ENCODE results near the gene PGAM1.
"Not testable (repeated sequence)": the region's sequence is repeated elsewhere in the genome, so short reads cannot be mapped to it uniquely, and the experiment has no call there.

The PGAM1 gene

DNA sequence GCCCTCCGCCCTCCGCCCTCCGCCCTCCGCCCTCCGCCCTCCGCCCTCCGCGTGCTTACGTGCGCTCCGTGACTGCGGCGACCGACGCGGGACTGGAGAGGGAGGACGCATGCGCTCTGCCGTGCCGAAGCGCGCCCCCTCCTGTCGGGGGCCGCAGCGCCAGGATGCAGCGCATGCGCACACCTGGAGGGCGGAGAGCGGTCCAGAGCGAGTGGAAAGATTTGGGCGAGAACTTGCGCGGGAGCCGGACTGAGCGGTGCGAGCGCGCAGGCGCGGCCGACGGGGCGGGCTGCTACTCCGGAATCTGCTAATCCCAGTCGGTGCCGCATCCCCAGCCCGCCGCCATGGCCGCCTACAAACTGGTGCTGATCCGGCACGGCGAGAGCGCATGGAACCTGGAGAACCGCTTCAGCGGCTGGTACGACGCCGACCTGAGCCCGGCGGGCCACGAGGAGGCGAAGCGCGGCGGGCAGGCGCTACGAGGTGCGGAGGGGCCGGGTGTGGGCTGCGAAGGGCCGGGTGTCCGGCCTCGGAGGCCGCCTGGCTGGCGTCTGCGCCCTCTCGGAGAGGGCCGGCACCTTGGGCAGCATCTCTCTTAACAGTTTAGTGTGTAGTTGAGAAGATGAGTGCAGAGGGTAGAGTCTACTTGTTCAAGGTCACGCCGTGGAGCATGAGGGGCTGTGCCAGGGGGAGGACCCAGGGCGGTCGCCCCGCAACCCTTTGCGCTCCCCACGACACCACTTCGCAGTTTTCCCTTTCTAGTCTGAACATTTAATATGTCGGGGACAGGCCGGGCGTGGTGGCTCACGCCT is at the start of gene PGAM1:
TSS of gene PGAM1 (plus strand) at position 228 of the 812 bp plus-strand sequence. CDS start at position 345, 117 bp downstream.
- peak; percentile 99 for DNase-seq

DNA sequence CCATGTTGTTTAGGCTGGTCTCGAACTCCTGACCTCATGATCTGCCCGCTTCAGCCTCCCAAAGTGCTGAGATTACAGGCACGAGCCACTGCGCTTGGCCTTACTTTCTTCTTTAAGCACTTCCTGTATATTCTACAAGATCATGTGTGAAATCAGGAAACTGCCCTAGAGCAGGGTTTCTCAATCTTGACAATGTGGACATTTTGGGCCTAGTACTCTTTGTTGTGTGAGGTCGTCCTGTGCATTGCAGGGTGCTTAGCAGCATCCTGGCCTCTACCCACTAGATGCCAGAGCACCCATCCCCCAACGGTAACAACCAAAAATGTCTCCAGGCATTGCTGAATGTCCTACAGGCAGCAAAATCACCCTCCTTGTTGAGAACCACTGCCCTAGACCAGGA is 49.6 kb upstream of the PGAM1 start:
- no peak for DNase-seq

DNA sequence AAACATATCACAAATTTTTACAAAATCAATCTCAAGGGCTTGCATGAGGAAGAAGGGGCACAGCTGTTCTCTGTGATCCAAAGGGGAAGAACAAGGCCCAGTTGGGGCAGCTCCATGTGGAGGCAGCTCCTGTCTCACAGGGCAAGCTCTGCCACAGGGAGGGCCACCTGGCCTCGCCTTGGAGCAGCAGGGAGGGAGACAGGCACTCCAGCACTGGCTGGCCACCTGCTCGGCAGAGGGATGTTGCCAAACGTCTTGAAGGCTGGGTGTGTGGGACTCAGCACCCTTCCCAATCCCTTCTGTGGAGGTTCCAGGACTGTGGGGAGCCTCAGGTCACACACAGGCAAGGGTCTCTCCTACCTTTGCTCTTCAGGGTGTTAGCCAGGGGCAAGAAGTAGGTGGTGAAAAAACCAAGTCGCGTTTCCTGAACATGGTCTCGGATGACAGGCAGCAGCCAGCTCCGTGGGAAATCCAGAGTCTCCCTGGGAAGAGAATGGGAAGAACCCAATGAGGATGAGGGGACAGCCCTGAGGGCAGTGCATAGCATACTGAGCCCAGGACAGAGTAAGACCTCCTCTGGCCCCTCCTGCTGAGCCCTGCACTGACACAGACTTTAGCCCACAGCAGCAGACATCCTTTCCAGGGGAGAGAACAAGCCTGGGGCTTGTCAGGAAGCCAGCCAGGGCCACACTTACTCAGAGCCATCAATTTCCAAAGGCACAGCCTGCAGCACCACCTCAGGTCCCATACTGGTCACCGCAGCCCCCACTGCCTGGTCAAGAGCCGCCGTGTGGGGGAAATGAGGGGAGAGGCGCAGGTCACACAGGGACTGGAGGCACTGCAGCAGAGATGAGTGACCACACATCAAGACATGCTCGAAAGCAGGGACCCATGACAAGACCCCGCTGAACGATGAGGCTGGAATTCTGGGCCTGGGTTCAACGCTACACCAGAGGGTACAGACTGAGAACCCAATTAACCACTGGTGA is 46.8 kb upstream of the PGAM1 start:
- DNase-seq = no peak

DNA sequence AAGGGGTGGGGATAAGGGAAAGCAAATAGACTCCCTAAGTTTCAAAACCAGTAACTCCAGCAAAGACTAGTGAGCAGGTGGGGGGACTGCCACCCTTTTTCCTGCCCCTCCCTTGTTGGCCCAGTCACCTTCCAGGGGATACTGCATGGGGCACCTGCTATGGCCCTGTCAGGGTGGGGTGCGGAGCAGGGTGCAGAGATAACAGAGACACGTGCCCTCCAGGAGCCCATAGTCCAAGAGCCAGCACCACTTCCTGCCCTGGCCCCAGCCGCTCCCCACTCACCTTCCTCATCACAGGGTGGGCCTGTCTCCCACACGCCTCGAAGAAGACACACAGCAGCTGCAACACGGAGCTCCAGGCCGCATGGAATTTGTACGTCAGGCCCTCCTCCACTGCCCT is 45.5 kb upstream of the PGAM1 start:
- DNase-seq = no peak

DNA sequence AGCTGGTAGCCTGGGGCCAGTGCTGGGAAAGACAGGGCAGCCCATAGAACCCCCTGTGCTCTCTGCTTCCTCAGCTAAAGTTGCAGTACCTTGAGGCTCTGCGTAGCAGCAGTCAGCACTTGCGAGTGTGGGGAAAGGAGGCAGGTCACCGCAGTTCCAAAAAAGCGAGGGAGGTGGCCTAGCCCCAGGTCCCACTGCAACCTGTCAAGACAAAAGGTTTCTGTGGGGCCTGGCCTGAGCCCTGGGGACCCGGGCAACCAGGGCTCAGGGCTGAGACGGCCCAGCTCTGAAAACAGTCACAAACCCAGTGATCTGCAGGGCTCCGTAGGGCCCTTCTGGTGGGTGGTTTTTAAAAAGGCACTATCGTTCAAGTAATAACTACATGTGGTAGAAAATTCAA is 44.4 kb upstream of the PGAM1 start:
- no peak for DNase-seq

DNA sequence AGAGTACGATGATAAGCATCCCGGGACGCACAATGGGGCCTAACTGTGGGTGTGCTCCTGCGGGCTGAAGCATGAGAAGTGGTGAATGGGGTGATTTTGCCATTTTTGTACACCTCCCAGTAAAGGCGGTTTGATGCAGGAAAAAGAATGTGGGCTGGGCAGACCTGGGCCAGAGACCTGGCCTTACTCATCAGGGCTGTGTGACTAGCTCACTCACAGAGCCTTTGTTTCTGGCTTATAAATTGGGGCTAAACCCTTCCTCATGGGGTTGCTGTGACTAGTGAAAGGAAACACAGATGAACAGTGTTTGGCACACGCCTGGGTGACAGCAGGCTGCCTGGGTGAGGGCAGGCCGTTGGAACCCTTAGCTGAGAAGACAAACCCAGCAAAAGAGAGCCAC is 42.8 kb upstream of the PGAM1 start:
- DNase-seq = no peak

DNA sequence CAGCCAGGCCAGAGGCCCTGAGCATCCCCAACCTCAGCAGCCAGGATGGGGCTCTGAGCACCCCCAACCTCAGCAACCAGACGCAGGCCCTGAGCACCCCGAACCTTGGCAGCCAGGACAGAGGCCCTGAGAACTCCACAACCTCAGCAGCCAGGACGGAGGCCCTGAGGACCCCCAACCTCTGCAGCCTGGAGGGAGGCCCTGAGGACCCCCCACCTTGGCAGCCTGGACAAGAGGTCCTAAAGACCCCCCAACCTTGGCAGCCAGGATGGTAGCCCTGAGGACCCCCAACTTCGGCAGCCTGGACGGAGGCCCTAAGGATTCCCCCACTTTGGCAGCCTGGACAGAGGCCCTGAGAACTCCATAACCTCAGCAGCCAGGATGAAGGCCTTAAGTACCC is 41.8 kb upstream of the PGAM1 start:
- DNase-seq = no peak

GRCh38 chr10:97384641-97385040 is 41.4 kb upstream of the PGAM1 start:
- DNase-seq = no peak

- DNase-seq = no peak
Observed at GRCh38 chr10:97385565-97385964, 40.4 kb upstream of the PGAM1 start.

- DNase-seq = no peak
Observed at GRCh38 chr10:97388152-97388551, 37.8 kb upstream of the PGAM1 start.

- no peak for DNase-seq
Observed at GRCh38 chr10:97390091-97390490, 35.9 kb upstream of the PGAM1 start.

- DNase-seq = peak; percentile 39
Observed at GRCh38 chr10:97393034-97393573, 32.9 kb upstream of the PGAM1 start.

GRCh38 chr10:97396056-97396455 is 29.9 kb upstream of the PGAM1 start:
- DNase-seq = no peak

GRCh38 chr10:97399843-97400545 is 26.0 kb upstream of the PGAM1 start:
- no peak for DNase-seq

- DNase-seq = peak; percentile 96
Observed at GRCh38 chr10:97400665-97401454, 25.1 kb upstream of the PGAM1 start, which contains the start of gene RRP12. Gene RRP12, minus strand, starts transcription at chr10:97401340. Its CDS starts 109 bp downstream, at chr10:97401231.

DNA sequence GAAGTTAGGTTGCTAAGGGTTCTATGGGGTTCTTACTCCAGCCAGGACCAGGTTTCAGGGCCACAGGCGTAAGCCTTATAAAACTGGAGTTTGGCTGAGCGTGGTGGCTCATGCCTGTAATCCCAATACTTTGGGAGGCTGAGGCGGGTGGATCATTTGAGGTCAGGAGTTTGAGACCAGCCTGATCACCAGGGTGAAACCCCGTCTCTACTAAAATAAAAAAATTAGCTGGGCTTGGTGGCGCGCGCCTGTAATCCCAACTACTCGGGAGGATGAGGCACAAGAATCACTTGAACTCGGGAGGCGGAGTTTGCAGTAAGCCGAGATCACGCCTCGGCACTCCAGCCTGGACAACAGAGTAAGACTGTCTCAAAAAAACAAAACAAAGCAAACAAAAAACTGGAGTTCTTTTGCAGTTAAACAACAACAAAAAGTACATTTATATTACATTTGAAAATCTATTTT is 24.5 kb upstream of the PGAM1 start:
- DNase-seq = no peak

GRCh38 chr10:97404044-97404443 is 21.9 kb upstream of the PGAM1 start:
- no peak for DNase-seq

DNA sequence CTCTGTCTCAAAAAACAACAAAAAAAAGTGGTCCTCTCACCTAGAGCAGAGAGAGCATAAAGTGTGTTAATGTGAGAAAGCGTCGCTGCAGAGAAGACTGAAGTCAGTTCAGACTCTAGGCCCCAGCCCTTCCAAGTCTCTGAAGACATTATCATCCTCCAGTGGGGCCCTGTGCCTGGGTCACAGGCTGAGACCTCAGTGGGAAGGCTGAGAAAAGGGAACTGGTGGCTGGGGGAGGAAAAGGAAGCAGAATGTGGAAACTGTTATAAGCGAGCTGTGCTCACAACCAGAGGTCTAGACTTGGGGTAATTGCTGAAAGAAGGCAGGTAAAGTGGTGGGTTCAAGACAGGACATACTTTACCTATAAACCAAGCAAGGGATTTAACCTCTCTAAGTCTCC is 19.9 kb upstream of the PGAM1 start:
- DNase-seq = no peak

DNA sequence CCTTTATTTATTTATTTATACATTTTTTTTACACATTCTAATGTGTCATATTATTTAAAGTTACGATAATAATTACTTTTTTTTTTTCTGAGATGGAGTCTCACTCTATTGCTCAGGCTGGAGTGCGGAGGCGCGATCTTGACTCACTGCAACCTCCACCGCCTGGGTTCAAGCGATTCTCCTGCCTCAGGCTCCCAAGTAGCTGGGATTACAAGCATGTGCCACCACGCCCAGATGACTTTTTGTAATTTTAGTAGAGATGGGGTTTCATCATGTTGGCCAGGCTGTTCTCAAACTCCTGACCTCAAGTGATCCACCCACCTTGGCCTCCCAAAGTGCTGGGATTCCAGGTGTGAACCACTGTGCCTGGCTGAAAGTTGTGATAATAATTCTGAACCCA is 19.5 kb upstream of the PGAM1 start:
- not testable (repeated sequence) for DNase-seq

GRCh38 chr10:97407211-97407951 is 18.6 kb upstream of the PGAM1 start:
- peak; percentile 87 for DNase-seq

- DNase-seq = no peak
Observed at GRCh38 chr10:97407952-97408248, 18.1 kb upstream of the PGAM1 start.
